ENCODE measurements around the gene GALNT17. TPM values are rescaled to one million over a fixed set of nuclear protein-coding genes. Genes with fewer than 3 reads are reported as not detected.

Gene GALNT17
- total RNA-seq, 1 donor from 2014 or later, result not detected

- intact Hi-C loops (cut with micrococcal nuclease), result no loop called here
Measured at GRCh38 chr7:71386152-71386785, 254.3 kb downstream of the GALNT17 start.

GRCh38 chr7:71388181-71388580 is 256.2 kb downstream of the GALNT17 start:
- intact Hi-C loops (cut with micrococcal nuclease), result no loop called here

GRCh38 chr7:71389976-71390375 is 258.0 kb downstream of the GALNT17 start:
- intact Hi-C loops (cut with micrococcal nuclease), result no loop called here

GRCh38 chr7:71393661-71394060 is 261.7 kb downstream of the GALNT17 start:
- intact Hi-C loops (cut with micrococcal nuclease), result no loop called here

GRCh38 chr7:71402684-71403083 is 270.7 kb downstream of the GALNT17 start:
- intact Hi-C loops (cut with micrococcal nuclease), result no loop called here

GRCh38 chr7:71403202-71403946 is 271.4 kb downstream of the GALNT17 start:
- intact Hi-C loops (cut with micrococcal nuclease), result no loop called here

- intact Hi-C loops (cut with micrococcal nuclease), result no loop called here
Measured at GRCh38 chr7:71404726-71405345, 272.9 kb downstream of the GALNT17 start.

- intact Hi-C loops (cut with micrococcal nuclease), result no loop called here
Measured at GRCh38 chr7:71408271-71408670, 276.3 kb downstream of the GALNT17 start.

GRCh38 chr7:71409550-71410157 is 277.7 kb downstream of the GALNT17 start:
- intact Hi-C loops (cut with micrococcal nuclease), result no loop called here

GRCh38 chr7:71411475-71411874 is 279.5 kb downstream of the GALNT17 start:
- intact Hi-C loops (cut with micrococcal nuclease), result no loop called here

- intact Hi-C loops (cut with micrococcal nuclease), result no loop called here
Measured at GRCh38 chr7:71414490-71414889, 282.5 kb downstream of the GALNT17 start.

GRCh38 chr7:71419546-71420337 is 287.8 kb downstream of the GALNT17 start:
- intact Hi-C loops (cut with micrococcal nuclease), result no loop called here

GRCh38 chr7:71422104-71422503 is 290.2 kb downstream of the GALNT17 start:
- intact Hi-C loops (cut with micrococcal nuclease), result no loop called here

GRCh38 chr7:71424166-71425035 is 292.5 kb downstream of the GALNT17 start:
- intact Hi-C loops (cut with micrococcal nuclease), result no loop called here

GRCh38 chr7:71429083-71429482 is 297.1 kb downstream of the GALNT17 start:
- intact Hi-C loops (cut with micrococcal nuclease), result no loop called here

- intact Hi-C loops (cut with micrococcal nuclease), result no loop called here
Measured at GRCh38 chr7:71430246-71430645, 298.3 kb downstream of the GALNT17 start.

GRCh38 chr7:71439321-71439720 is 307.4 kb downstream of the GALNT17 start:
- intact Hi-C loops (cut with micrococcal nuclease), result no loop called here

- intact Hi-C loops (cut with micrococcal nuclease), result no loop called here
Measured at GRCh38 chr7:71442492-71443190, 310.7 kb downstream of the GALNT17 start.

- intact Hi-C loops (cut with micrococcal nuclease), result no loop called here
Measured at GRCh38 chr7:71443191-71443530, 311.2 kb downstream of the GALNT17 start.

GRCh38 chr7:71444130-71444529 is 312.2 kb downstream of the GALNT17 start:
- intact Hi-C loops (cut with micrococcal nuclease), result no loop called here
